GM15510 (cell line): Measurements from ENCODE around the gene ROR2.

Experiments used
- POLR2A ChIP-seq: IDR thresholded peaks from 3 replicates; pipeline ENCODE4 v1.6.1; 2011; ENCODE audit warnings: borderline replicate concordance; ENCODE audit not compliant: insufficient read length; ENCODE audit errors: extremely low read depth

ROR2 gene

DNA sequence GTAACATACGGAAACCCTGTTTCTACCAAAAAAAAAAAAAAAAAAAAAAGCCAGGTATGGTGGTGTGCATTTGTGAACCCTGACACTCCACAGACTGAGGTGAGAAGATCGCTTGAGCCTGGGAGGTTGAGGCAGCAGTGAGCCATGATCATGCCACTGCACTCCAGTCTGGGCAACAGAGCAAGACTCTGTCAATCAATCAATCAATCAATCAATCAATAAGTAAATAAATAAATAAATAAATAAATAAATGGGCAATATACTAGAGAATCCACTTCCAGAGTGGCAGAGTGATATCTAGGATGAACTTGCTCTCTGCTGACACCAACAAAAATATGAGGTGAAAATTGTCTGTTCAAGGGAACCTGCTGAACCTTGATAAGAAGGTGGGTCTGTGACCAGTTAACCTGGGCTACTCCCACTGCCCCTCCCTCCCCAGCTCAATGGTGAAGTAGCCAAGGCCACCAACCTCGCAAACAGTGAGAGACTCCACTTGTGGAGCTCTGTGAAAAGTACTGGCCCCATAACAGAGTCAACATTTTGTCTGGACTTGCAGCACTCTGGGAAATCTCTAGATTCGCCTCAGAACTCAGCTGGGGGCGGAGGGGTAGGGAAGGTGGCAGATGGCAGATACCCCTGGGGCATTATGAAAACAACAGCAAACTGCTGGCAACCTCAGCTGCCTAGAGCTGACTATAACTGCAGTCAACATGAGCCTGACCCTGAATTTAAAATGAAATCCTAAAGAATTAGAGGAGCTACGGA, 163.7 kb downstream of the ROR2 start:
- TF ChIP-seq POLR2A: no peak

DNA sequence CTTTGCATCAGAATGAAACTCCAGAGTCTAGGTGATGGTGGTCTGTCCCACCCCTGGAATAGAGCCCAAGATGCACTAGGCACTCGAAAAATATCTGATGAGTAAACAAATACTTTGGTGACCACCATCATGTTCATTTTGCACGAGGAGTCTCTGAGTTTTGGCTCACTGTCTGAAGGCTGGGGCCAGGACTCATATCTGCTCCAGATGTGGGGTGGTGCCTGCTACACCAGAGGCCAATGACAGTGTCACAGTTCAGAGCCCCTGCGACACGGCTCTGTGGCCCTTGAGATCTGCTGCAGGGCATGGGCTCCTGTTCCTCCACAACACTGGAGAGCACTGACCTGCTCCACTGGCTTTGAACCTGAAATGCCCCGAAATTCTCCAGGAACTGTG, 164.6 kb downstream of the ROR2 start:
- TF ChIP-seq POLR2A: no peak

DNA sequence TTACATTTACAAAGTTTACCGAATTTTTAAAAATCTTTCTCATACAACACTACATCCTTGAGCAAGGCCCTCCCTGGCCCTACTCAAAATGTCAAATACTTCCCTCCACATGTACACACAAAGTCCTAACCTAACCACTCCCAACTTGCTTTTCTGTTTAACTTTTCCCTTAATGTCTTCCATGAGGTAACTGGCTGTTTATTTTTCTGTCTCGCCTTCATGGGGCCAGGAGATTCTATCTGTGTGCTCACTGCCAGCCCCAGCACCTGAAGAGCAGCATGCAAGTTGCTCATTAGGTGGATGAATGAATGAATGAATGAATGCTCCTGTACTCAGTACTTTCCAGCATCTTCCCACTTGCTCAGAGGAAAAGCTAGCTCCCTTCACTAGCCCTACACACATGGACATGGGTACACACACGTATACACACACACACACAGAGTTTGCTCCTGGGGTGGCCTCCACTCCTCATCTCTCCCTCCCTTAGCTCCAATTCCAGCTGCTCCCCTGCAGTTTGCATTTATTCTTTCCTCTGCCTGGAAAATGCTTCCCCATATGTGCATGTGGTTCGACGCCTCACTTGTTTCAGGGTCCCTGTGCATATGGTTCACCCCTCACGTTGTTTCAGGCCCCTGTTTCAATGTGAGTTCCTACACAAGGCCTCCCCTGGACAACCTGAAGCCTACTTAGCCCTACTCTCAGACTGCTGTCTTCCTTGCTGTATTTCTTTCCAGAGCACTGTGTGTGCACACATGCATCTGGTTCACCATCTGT, 165.2 kb downstream of the ROR2 start:
- no peak for TF ChIP-seq POLR2A

DNA sequence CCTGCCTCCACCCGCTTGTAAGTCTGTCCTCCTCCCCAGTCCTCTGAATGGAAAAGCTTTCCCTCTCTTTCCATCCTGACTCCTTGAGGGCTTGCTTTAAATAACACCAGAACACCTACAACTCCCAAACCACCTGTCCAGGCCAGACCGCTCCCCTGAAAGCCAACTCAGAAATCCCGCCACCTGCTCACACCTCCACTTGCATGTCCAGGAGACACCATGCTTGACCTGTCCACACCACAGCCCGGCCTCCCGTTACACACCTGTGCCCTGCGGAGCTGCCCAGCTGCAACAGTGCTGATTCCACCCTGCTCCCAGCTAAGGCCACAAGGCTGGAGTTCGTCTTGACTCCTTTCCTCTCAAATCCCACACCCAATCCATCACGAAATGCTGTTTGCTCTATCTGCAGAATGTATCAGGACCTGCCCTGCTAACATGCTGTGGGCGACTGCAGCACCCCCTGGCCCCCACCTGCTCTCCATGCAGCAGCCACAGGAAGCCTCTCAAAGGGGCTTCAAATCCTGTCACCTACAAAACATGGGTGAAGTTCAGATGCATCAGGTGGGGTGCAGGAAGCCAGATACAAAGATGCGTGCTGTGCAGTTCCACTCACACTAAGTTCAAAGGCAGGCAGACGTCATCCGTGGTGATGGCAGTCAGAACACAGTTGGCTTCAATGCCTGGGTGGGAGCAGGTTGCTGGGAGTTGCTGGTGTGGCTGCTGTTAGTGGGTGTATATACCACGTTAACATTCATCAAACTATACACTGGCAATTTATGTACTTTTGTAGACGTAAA, 166.0 kb downstream of the ROR2 start:
- TF ChIP-seq POLR2A: no peak

DNA sequence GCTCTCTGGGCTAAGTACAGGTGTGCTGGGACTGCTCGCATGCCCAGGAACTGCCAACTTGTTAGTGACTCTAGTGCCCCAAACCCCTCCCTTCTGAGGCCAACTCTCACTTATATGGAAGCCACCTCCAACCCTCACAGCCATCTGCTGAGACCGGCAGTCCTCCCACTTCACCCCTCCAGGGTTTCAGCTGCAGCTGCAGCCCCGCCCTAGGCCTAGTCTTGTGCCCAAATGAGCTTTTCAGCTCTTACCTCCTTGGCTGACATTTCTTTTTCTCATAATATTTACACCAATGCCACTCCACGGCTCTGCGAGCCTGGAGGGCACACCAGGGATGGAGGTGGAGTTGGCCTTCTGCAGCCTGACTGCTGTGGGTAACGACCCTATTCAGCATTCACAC, 166.6 kb downstream of the ROR2 start:
- TF ChIP-seq POLR2A: no peak

DNA sequence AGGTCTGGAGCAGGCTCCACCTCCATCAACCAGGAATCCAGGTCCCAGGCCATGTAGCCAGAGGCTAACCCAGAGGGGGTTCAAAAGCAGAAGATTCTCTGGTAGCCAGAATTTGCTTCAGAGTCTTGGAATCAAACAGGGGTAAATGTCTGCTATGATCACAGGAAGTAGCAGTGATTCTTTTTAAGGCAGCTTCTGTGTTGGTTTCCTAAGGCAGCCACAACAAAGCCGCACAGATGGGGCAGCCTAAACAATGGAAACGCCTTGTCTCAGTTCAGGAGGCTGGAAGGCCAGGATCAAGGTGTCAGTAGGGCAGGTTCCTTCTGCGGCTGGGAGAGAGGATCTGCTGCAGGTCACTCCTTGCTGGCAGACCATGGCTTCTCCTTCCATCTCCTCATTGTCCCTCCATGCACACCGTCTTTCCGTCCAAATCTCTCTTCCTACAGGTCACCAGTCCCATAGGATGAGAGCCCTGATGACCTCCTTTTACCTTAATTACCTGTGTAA, 167.3 kb downstream of the ROR2 start:
- no peak for TF ChIP-seq POLR2A

DNA sequence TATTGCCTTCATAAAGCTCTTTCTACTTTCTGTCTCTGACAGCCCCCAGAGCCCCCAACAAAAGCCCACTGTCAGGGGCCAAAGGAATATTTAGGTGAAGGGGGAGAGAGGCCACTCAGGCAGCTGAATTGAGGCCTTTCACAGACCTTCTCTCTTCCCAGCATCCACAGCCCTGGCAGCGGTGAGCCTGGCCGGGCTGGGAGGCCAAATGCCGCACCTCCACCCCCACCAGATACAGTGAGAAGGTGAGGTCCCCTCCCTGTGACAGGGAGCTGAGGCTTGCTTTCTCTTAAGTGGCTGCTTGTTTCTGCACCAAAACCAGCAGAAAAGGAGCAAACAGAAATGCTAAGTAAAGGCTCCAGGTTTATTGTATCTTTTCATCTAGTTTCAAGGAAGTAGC, 168.1 kb downstream of the ROR2 start:
- TF ChIP-seq POLR2A: no peak

DNA sequence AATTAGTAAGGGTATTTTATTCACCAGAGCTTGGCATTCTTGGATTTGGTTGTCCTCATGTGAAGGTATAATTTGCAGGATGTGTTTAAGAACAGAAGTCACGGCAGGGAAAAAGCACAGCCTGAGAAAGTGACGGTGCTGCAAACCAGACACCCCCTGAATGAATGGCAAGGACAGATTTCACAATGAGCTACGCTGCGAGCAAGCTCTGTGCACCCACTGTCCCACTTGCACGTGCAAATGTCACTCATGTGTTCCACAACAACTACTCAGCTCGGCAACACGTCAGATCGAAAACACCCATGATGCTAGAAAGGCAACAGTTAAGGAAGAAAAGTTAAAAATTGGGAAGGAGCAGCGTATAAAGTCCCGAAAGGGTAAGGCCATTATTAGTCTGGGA, 168.9 kb downstream of the ROR2 start:
- TF ChIP-seq POLR2A: no peak

DNA sequence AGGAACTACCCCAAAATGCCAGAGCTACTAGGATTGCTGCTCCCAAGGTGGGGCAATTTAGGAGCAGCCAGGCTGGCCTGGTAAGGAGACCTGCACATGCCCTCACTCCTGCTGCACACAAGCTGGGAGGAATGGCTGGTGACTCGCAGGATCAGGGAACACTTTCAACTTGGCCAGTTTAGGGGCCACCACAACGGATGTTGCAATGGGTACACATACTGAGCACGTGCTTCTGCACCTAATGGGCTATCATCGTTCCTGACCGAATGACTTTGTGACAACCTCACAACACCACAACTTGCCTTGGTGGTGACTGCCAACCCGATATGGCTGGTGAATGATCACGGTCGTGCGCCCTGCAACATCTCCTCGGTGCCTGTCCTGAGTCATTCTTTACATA, 172.0 kb downstream of the ROR2 start:
- no peak for TF ChIP-seq POLR2A

DNA sequence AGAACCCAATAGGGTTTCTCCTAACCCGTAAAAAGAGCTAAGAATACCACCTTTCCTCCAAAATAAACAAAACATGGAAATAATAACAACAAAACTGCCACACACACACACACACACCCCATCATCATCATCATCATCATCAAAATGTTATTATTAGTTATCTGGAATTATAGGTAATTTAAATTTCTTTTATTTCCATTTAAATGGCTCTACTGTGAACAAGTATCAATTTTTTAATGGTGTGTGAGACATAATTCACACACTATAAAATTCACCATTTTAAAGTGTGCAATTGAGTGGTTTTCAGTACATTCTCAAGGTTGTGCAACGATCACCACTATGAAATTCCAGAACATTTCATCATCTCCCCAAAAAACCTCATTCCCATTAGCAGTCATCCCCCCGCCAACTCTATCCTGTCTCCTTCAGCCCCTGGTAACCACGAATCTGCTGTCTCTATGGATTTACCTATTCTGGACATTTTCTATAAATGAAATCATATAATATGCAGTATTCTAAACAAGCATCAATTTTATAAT, 172.7 kb downstream of the ROR2 start:
- no peak for TF ChIP-seq POLR2A

DNA sequence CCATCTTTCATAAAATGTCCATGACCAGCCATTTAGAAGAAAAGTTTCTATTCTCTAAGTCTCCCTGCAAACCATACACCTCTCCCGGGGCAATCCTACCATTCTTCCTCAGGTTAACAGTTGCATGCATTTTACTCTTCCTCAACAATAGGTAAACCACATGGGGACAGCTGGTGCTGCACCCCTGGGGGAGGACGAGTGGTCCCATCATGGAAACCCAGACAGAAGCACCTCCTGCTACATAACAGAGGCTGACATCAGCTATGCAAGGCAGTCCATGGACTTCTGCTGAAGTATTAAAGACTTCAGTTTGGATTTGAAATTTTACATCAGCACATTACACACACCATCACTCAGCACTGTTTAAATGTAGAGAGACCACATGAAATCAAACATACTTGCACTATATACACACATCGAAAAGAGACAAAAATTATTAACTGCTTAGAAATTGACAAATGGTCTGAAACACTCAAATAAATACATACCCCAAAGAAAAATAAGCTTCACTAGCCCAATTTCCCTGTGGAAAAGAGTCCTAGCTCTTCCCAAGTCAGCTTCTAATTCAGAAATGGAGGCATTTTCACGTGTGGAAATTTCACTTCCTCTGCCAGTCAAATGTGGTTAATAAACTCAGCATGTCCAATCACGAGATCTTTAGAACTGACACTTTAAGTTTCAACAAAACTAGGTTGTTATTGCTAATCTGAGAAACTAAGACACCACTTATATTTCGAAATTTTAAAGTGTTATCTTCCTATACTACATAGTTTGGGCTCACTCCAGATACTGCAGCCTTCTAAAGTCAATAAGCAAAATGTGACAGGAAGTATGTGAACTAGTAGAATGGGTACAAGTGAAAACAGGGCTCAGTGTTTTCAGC, 173.4 kb downstream of the ROR2 start:
- TF ChIP-seq POLR2A: no peak

DNA sequence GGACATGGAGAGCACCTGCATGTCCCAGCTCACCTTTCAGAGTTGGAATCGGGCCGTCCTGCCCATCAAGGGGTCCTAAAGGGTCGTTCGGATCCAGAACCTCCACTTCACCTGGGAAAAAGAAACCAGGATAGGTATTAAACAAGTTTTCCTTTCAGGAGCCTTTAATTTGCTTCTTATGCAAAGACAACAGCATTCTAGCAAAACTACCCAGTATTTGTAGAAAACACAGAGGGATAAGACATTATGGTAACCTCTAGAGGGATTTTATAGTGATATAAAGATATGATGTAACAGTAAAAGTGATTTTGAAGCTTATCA, 174.4 kb downstream of the ROR2 start:
- no peak for TF ChIP-seq POLR2A

DNA sequence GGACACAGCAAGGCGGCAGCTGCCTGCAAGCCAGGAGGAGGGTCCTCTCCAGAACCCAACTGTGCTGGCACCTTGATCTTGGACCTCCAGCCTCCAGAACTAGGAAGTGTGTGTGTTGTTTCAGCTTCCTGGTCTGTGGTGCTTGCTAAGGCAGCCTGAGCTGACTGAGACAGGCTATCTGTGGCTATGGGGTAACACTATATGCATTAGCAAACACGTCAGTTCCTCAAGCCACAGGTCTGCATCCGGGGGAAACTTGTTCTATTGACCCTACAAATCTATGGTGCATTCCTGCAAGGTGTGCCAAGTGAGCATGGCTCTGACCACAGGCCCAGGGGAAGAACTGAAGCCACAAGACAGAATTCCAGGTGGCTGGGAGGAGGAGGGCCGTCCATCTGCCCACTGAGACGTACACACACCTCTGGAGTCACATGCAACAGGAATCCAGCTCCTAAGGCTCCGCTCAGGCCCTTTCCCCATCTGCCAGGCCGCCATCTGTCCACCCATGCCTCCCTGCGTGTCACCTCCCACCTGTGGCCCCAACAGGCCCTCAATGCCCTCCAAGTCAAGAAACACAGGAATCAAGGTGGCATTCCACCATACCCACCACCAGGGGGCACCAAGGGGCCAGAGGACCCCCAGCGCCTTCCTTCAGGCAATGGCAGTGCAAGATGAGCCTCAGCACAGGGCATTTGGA, 174.9 kb downstream of the ROR2 start:
- TF ChIP-seq POLR2A: no peak
